Kidney (tissue), 14 donors: ENCODE measurements around the gene LRRC8E. TPM values are rescaled to one million over a fixed set of nuclear protein-coding genes. Genes with fewer than 3 reads are reported as not detected.

Experiments used
- DNase-seq, 5 donors: peaks; one replicate each; pipeline ENCODE4 v3.0.0-alpha.2; 2013 to 2020
- FAIRE-seq: peaks from 2 replicates; lab custom pipeline; 2012; peaks lifted over from hg19 to GRCh38; lab: Jason Lieb, UNC
- H3K27ac ChIP-seq, 2 donors: one replicate each; pipeline ENCODE4 v1.7.0; 2013; ENCODE audit warnings: low read depth in 2 of 2, low read length in 2 of 2, inconsistent platforms in 1 of 2
- H3K27me3 ChIP-seq: one replicate; pipeline ENCODE4 v1.7.1; 2013; ENCODE audit warnings: low read length, inconsistent platforms; ENCODE audit not compliant: control insufficient read depth, insufficient read depth
- H3K36me3 ChIP-seq, 3 donors: one replicate each; pipeline versions ENCODE4 v1.7.0 to v1.7.1; 2013; ENCODE audit warnings: low read length in 3 of 3, control low read depth in 1 of 3, inconsistent platforms in 1 of 3; ENCODE audit not compliant: insufficient read depth in 3 of 3, control insufficient read depth in 2 of 3
- H3K4me1 ChIP-seq, 3 donors: one replicate each; pipeline versions ENCODE4 v1.7.0 to v1.7.1; 2013; ENCODE audit warnings: low read length in 3 of 3, inconsistent platforms in 1 of 3, low read depth in 1 of 3; ENCODE audit not compliant: control insufficient read depth in 2 of 3, insufficient read depth in 2 of 3
- H3K4me3 ChIP-seq, 3 donors: one replicate each; pipeline versions ENCODE4 v1.7.0 to v1.8.1; 2013; ENCODE audit warnings: low read length in 3 of 3, control low read depth in 1 of 3, inconsistent platforms in 1 of 3
- H3K9ac ChIP-seq, 3 donors: one replicate each; pipeline versions ENCODE4 v1.7.0 to v1.7.1; 2013; ENCODE audit warnings: low read length in 3 of 3, control low read depth in 1 of 3, inconsistent platforms in 1 of 3
- H3K9me3 ChIP-seq, 3 donors: one replicate each; pipeline versions ENCODE4 v1.7.0 to v1.7.1; 2013; ENCODE audit warnings: low read length in 3 of 3, control low read depth in 1 of 3, inconsistent platforms in 1 of 3; ENCODE audit not compliant: control insufficient read depth in 2 of 3, insufficient read depth in 1 of 3
- CTCF ChIP-seq: IDR thresholded peaks from 3 replicates; pipeline ENCODE4 v1.5.1; 2012; ENCODE audit warnings: mild to moderate bottlenecking, moderate library complexity, borderline replicate concordance; ENCODE audit not compliant: insufficient read depth; ENCODE audit errors: extremely low read depth
- intact Hi-C: fragments of 100-400 bp; cut with DNase I; formaldehyde crosslinking; loops from one replicate; pipeline ENCODE4 v1.11.1; 2022
- polyA plus RNA-seq: library from polyadenylated mRNA; stranded (reverse); fragments of 350-450 nt; fragmentation: Illumina TruSeq; extraction: RNeasy Lipid Tissue Mini Kit (QIAGEN cat#74804); gene quantifications from one replicate; pipeline ENCODE4 v1.2.3, GENCODE V29; 2014; ENCODE audit warnings: low read depth, low replicate concordance; ENCODE audit not compliant: insufficient read depth
- total RNA-seq: library from RNA; stranded (reverse); fragmentation: NEBNext Ultra II Directional; extraction: Animal tissue kit (Norgen Biotek cat#: 25700); gene quantifications from one replicate; pipeline ENCODE4 v1.2.1, GENCODE V29; 2021
- donor health status: control.
- donor health status: control.
- donor health status: control.
- donor health status: control.
- donor health status: control.
- donor health status: DM: yes; HTN: yes; CAD: no.
- donor health status: Normal renal cell carcinoma (clear cell type).

LRRC8E gene
- total and polyA plus RNA-seq, 2 donors from 2014 or later: 2.2 to 9.1 TPM

GRCh38 chr19:7932930-7933300, 44.6 kb downstream of the LRRC8E start:
- TF ChIP-seq CTCF: no peak
- H3K9me3 ChIP-seq: no peaks in the 10 kb centered on the region
- H3K9ac ChIP-seq: no peak overlapping the region
- FAIRE-seq (no peak), DNase-seq (peak in 1 of 5 donors; percentile 48)
- H3K4me3 ChIP-seq: no peak overlapping the region
- no peaks in the 10 kb centered on the region for H3K27me3 ChIP-seq
- intact Hi-C loops: no loop called here
- H3K4me1 ChIP-seq: peaks cover 0 to 9% (median 0%) of the 10 kb centered on the region in 3 donors
- peaks cover 0 to 37% (median 26%) of the 10 kb centered on the region in 3 donors for H3K36me3 ChIP-seq
- no peak overlapping the region for H3K27ac ChIP-seq

- DNase-seq: no peak
- no peak for TF ChIP-seq CTCF
- Histone ChIP-seq H3K4me1 (peaks cover 0 to 5% (median 0%) of the 10 kb centered on the region in 3 donors), H3K36me3 (peaks cover 0 to 37% (median 26%) of the 10 kb centered on the region in 3 donors), H3K27ac (no peak overlapping the region), H3K9me3 (no peaks in the 10 kb centered on the region), H3K4me3 (no peak overlapping the region), H3K9ac (no peak overlapping the region), H3K27me3 (no peaks in the 10 kb centered on the region)
- FAIRE-seq: no peak
- intact Hi-C loops: no loop called here
Measured at GRCh38 chr19:7933411-7933810, 45.1 kb downstream of the LRRC8E start.

- H3K36me3 ChIP-seq: peaks cover 0 to 37% (median 26%) of the 10 kb centered on the region in 3 donors
- FAIRE-seq: no peak
- peak in 1 of 5 donors; percentile 52 for DNase-seq
- H3K4me3 ChIP-seq: no peak overlapping the region
- intact Hi-C loops: no loop called here
- no peak overlapping the region for H3K27ac ChIP-seq
- no peak for TF ChIP-seq CTCF
- H3K27me3 ChIP-seq: no peaks in the 10 kb centered on the region
- peaks cover 0 to 2% (median 0%) of the 10 kb centered on the region in 3 donors for H3K4me1 ChIP-seq
- H3K9ac ChIP-seq: no peak overlapping the region
- no peaks in the 10 kb centered on the region for H3K9me3 ChIP-seq
Measured at GRCh38 chr19:7933828-7934725, 45.8 kb downstream of the LRRC8E start.
